Pons (tissue), 1 donor: Measurements from ENCODE around the gene CROCC.
"Not testable (repeated sequence)": the region's sequence is repeated elsewhere in the genome, so short reads cannot be mapped to it uniquely, and the experiment has no call there.

Source experiments
- DNase-seq: peaks from one replicate; pipeline ENCODE4 v3.0.0-alpha.2; 2016; ENCODE audit warnings: low spot score

The CROCC gene

DNA sequence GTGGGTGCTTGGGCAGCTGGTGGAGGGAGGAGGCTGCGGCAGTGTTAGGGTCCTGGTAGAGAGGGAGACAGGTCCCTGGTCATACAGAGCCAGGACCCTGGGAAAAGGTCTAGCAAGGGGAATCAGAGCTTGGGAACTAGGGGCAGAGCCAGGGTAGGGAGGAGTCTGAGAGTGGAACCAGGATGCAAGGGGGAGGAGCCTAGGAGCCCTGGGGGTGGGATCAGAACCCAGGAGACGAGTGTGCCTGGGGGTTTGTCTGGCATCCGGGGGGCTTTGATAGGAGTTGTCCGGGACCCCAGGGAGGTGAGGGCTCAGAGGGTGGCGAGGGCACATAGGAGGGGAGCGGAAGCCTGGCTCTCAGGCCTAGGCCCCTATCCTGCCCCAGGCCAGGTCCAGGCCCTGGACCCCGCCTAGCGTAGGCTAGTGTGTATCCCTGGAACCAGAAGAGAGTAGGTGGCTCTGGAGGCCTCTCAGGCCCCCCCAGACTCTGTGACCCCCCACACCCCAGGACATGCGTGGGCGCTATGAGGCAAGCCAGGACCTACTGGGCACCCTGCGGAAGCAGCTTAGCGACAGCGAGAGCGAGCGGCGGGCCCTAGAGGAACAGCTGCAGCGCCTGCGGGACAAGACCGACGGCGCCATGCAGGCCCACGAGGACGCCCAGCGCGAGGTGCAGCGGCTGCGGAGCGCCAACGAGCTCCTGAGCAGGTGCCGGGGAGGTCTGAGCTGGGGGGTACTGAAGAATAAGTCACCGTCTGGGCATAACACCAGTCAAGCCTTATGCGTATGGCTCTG is 17.9 kb downstream of the CROCC start:
- DNase-seq, result not testable (repeated sequence)

DNA sequence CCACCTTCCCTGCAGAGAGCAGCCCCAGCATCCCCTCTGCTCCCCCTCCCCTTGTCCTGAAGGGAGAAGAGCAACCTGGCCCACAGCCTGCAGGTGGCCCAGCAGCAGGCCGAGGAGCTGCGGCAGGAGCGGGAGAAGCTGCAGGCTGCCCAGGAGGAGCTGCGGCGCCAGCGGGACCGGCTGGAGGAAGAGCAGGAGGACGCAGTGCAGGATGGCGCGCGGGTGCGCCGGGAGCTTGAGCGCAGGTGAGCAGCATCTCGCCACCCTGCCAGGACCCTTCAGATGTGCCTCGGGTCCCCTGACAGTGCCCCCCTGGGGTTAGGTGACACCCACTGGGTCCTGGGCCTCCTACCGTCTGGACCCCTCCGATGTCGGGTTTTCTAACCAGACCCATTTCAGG is 22.3 kb downstream of the CROCC start:
- DNase-seq, result no peak

DNA sequence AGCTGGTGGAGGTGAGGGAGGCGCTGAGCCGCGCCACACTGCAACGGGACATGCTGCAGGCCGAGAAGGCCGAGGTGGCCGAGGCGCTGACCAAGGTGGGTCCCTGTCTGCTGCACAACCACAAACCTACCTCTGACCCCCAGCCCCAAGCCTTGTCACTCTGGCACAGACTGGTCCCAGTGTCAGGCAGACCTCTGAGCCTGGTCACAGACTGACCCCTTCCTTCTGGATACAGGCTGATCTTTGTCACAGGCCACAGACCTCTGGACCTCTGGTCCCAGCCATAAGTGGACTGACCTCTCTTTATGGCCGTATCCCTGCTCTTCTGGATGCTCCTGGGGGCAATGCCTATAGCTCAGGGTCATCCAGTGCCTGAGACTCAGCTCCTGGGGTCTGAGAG is 23.8 kb downstream of the CROCC start:
- DNase-seq, result not testable (repeated sequence)

- DNase-seq, result not testable (repeated sequence)
These were observed 24.5 kb downstream of the CROCC start for GRCh38 chr1:16946185-16946584.

DNA sequence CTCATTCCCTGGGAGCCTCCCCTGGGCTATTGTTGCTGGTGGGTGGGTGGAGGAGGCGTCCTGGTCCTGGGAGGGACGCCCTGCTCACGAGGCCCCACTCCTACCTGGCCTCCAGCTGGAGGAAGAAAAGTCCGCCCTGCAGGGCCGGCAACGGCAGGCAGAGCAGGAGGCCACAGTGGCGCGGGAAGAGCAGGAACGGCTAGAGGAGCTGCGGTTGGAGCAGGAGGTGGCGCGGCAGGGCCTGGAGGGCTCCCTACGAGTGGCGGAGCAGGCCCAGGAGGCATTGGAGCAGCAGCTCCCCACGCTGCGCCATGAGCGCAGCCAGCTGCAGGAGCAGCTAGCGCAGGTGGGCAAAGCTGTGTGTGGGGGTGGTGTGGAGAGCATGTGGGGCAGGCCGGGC is 24.9 kb downstream of the CROCC start:
- DNase-seq, result no peak

DNA sequence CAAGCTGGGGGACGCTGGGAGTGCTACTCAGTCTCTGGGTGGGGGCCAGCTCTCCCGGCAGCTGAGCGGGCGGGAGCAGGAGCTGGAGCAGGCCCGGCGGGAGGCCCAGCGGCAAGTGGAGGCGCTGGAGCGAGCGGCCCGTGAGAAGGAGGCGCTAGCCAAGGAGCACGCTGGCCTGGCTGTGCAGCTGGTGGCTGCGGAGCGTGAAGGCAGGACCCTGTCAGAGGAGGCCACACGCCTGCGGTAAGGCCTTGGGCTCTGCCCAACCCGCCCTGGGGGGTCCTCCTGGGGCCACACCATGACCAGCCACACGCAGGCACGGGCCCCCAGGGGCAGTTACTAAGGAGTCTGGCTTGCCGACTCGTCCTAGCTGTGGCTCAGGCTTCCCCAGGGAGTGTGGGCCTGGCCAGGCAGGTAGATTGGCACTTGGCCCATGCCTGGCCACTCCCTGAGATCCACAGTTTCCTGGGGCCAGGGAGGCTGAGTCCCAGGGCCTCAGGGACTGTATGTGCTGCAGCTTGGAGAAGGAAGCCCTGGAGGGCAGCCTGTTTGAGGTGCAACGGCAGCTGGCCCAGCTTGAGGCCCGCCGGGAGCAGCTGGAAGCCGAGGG is 26.7 kb downstream of the CROCC start:
- DNase-seq, result not testable (repeated sequence)

- not testable (repeated sequence) for DNase-seq
These were observed 27.3 kb downstream of the CROCC start for GRCh38 chr1:16949026-16949425.

DNA sequence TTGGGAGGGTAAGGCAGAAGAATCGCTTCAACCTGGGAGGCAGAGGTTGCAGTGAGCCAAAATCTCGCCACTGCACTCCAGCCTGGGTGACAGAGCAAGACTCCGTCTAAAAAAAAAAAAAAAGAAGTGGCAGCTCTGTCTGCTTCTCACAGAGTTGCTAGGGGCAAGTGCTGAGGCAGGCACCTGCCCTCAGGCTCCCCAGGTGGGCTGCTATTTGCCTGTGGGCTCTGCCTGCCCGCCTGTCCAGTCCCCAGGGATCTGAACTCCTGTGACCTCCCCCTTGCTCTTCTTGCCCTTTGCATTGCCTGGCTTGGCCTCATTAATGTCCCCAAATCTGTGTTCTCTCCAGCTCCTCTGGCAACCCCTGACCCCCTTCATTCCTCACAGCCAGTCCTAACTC is 30.6 kb downstream of the CROCC start:
- not testable (repeated sequence) for DNase-seq

GRCh38 chr1:16954579-16954978 is 32.8 kb downstream of the CROCC start:
- no peak for DNase-seq

DNA sequence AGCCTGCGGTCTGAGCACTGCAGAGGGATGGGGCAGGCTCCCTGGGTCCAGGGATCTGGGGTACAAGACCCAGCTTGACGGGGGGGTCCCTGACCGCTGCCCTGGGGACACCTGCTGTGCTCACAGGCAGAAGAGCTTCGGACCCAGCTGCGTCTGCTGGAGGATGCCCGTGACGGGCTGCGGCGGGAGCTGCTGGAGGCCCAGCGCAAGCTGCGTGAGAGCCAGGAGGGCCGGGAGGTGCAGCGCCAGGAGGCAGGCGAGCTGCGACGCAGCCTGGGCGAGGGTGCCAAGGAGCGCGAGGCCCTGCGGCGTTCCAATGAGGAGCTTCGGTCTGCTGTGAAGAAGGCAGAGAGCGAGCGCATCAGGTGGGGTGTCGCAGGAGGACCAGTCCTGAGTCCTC is 33.5 kb downstream of the CROCC start:
- no peak for DNase-seq

- DNase-seq, result no peak
These were observed 35.0 kb downstream of the CROCC start for GRCh38 chr1:16956775-16957174.

DNA sequence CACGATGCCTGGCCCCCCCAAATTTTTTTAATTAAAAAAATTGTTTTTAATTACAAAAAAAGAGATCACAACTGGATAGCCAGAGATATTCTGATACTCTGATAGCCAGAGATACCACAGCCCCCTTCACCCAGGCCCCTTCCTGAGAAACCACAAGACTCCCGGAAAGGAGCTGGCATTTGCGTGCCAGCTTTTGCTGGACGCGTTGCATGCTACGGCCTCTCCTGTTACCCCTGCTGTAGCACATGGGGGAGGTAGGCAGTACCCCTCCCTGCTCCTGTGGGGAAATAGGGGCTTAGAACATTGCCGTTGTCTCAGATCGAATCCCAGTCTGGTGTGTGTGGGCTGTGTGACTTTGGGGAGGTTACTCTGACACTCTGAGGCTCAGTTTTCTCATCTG is 36.0 kb downstream of the CROCC start:
- DNase-seq, result no peak

- DNase-seq, result no peak
These were observed 36.7 kb downstream of the CROCC start for GRCh38 chr1:16958475-16958874.

GRCh38 chr1:16960560-16961296 is 39.0 kb downstream of the CROCC start:
- no peak for DNase-seq

- no peak for DNase-seq
These were observed 39.8 kb downstream of the CROCC start for GRCh38 chr1:16961297-16962133.

DNA sequence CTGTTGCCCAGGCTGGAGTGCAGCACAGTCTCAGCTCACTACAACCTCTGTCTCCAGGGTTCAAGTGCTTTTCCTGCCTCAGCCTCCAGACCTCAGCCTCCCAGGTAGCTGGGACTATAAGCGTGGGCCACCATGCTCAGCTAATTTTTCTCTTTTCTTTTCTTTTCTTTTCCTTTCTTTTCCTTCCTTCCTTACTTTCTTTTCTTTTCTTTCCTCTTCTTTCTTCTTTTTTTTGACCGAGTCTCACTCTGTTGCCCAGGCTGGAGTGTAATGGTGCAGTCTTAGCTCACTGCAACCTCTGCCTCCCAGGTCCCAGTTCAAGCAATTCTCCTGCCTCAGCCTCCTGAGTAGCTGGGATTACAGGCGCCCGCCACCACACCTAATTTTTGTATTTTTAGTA is 42.4 kb downstream of the CROCC start:
- DNase-seq, result not testable (repeated sequence)

DNA sequence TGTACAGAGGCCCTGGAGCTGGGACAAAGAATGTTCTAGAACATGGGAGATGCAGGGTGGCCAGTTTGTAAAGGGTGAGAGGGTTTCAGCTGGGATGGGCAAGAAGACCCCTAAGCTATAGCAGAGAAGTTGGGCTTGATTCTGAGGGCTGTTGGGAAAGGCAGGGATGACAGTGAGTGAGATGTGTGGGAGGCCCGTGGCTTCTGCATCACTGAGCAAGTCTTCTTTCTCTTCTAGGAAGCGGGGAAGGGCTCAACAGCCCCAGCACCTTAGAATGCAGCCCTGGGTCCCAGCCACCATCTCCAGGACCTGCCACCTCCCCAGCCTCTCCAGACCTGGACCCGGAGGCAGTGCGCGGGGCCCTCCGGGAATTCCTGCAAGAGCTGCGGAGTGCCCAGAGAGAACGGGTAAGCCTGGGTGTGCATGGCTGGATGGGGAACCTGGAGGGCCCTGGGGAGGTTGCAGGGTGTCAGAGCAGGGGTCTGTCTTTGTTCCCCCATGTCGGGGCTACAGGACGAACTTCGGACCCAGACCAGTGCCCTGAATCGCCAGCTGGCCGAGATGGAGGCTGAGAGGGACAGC is 43.8 kb downstream of the CROCC start:
- no peak for DNase-seq

- DNase-seq, result no peak
These were observed 44.6 kb downstream of the CROCC start for GRCh38 chr1:16966282-16966681.

DNA sequence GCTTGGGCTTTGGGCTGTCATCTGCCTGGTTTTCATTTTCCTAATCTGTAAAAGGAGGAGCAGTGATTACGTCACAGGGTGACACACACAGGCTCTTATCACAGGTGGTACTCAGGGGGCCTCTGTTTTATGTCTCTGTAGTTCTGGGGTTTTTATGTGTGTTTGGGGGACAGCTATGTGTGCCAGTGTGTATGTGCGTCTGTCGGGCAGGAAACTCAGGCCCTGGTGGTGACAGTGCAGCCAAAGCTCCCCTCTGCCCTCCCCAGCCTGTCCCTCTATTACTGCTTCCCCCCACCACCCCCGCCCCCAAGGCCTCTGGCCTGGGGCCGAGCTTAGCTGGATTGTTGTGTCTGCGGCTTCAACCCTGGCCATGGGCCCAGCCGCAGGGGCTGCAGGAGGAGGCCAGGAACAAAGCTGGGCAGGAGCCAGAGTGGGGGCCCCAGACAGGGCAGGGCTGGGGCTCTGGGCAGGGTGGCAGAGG is 45.4 kb downstream of the CROCC start:
- peak; percentile 62 for DNase-seq

DNA sequence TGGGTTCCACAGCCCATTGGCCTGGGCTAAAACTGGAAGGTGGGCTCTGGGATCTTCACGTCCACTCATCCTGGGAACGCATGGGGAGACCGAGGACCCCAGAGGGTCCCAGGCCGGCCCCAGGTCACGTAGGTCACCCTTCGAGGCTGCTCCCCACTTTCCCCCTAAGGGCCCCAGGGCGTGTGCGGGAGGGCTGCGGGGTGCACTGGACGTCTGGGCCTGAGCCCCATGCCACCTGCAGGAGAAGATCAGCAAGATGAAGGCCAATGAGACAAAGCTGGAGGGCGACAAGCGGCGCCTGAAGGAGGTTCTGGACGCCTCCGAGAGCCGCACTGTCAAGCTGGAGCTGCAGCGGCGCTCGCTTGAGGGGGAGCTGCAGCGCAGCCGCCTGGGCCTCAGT is 46.2 kb downstream of the CROCC start:
- DNase-seq, result no peak

- no peak for DNase-seq
These were observed 46.6 kb downstream of the CROCC start for GRCh38 chr1:16968372-16968771.
